Activated CD4-positive, alpha-beta T cell treated with anti-CD3 and anti-CD28 coated beads for 4 hours (primary cell): ENCODE data around the gene ANKS1A.
A peak's percentile ranks its signal among the peaks of the same experiment; 100 is the strongest.
"Not testable (repeated sequence)": the region's sequence is repeated elsewhere in the genome, so short reads cannot be mapped to it uniquely, and the experiment has no call there.

ENCODE experiments used
- DNase-seq, 2 donors: peaks; one replicate each; pipeline ENCODE4 v3.0.0-alpha.2; 2020

The ANKS1A gene

DNA sequence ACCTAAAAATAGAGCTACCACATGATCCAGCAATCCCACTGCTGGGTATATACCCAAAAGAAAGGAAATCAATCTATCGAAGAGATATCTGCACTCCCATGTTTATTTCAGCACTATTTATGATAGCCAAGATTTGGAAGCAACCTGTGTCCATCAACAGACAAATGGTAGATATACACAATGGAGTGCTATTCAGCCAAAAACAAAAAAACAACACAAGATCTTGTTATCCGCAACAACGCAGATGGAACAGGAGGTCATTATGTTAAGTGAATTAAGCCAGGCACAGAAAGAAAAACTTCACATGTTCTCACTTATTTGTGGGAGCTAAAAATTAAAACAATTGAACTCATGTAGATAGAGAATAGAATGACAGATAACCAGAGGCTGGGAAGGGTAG, 249.1 kb downstream of the ANKS1A start:
- DNase-seq = not testable (repeated sequence)

DNA sequence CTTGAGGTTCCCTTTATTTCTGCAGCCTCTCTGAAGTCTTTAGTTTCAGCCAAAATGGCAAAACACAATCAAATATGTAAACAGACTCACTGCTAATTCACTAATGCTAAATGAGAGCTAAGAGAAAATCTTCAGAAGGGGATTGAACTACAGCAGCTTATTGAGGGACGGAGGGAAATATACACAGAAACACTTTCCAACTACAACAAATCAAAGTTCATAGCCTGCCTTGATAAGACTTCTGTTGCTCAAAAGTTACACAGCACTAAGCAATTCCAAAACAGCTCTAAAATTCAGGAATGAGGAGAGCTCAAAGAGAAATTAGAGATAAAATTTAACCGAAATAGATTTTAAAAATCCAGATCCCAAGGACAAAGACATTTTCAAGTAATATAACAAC, 250.4 kb downstream of the ANKS1A start:
- DNase-seq = no peak

DNA sequence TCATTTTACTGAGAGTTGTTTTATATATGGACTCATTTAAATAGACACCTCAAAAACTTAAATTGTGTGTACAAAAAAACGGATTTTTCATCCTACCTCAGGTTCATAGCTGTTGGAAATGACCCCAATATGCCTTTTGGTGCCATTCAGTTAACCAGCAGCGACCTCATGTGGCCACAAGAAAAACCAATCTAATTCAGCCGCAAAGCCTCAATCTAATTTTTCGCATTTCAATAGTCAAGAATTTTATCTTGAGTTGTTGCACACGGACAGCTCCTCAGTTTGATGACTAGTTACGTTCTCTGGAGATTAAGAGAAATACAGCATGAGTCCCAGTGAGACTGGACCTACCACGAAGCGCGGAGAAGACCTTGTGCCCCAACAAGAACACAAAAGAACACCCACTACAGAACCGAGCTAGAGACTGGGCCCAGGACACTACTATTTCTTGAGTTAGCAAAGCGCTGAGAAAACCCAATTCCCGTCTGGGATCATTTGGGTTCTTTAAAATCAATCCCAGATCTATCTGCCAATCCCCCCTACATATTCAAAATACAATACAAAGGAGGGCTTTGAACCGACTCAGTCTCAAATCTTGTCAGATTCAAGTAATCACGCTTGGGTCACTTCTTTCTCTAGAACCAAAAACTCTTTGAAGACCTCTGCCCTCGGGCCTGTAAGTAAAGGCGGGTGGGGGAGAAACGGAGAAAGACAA, 251.0 kb downstream of the ANKS1A start:
- DNase-seq = peak; percentile 31 to 41

DNA sequence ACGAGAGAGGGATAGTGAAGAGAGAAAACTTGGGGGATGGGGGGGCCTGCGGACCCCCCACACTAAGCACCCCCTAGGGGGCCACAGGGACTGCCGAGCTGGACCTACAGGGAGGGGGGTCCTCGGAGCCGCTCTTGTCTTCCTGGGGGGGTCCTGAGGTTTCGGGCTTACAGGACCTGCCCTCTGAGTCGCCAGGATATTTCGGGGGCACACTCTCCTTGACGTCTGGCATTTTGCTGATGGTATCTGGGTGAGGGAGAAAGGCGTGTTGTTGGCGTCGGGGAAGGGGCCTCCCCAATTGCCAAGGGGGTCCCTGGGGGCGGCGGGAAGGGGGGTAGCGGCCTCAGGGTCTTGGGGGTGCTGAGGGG, 251.6 kb downstream of the ANKS1A start:
- no peak for DNase-seq
